D341Med (cell line): ENCODE measurements around the gene MAP3K14.
"Not testable (repeated sequence)": the region's sequence is repeated elsewhere in the genome, so short reads cannot be mapped to it uniquely, and the experiment has no call there.

Experiments
- DNase-seq: peaks from one replicate; pipeline ENCODE4 v3.0.0; 2012; ENCODE audit warnings: low spot score

Gene MAP3K14

GRCh38 chr17:45258981-45259380 lies 57.8 kb downstream of the MAP3K14 start:
- DNase-seq, result no peak

GRCh38 chr17:45257115-45257514 lies 59.7 kb downstream of the MAP3K14 start:
- DNase-seq, result no peak

GRCh38 chr17:45256114-45256966 lies 60.5 kb downstream of the MAP3K14 start:
- no peak for DNase-seq

- no peak for DNase-seq
These were observed 61.5 kb downstream of the MAP3K14 start for GRCh38 chr17:45255358-45255757.

GRCh38 chr17:45253879-45254278 lies 62.9 kb downstream of the MAP3K14 start:
- DNase-seq, result no peak

GRCh38 chr17:45253237-45253636 lies 63.6 kb downstream of the MAP3K14 start:
- not testable (repeated sequence) for DNase-seq

GRCh38 chr17:45251931-45252330 lies 64.9 kb downstream of the MAP3K14 start:
- DNase-seq, result no peak

- DNase-seq, result peak; percentile 87
These were observed 68.5 kb downstream of the MAP3K14 start for GRCh38 chr17:45248132-45248957.

- DNase-seq, result peak; percentile 100
These were observed 69.2 kb downstream of the MAP3K14 start for GRCh38 chr17:45247429-45248131.

- DNase-seq, result peak; percentile 93
These were observed 69.9 kb downstream of the MAP3K14 start for GRCh38 chr17:45246861-45247428.

- DNase-seq, result no peak
These were observed 70.5 kb downstream of the MAP3K14 start for GRCh38 chr17:45246338-45246737.

- DNase-seq, result no peak
These were observed 71.8 kb downstream of the MAP3K14 start for GRCh38 chr17:45244725-45245656.

- no peak for DNase-seq
These were observed 73.1 kb downstream of the MAP3K14 start for GRCh38 chr17:45243750-45244149.

GRCh38 chr17:45242029-45242414 lies 74.8 kb downstream of the MAP3K14 start:
- DNase-seq, result no peak

- DNase-seq, result no peak
These were observed 75.3 kb downstream of the MAP3K14 start for GRCh38 chr17:45241328-45242028.

- DNase-seq, result no peak
These were observed 75.9 kb downstream of the MAP3K14 start for GRCh38 chr17:45240905-45241327.

GRCh38 chr17:45238155-45238774 lies 78.6 kb downstream of the MAP3K14 start:
- DNase-seq, result no peak

- DNase-seq, result no peak
These were observed 79.1 kb downstream of the MAP3K14 start for GRCh38 chr17:45237686-45238085.

- DNase-seq, result no peak
These were observed 80.6 kb downstream of the MAP3K14 start for GRCh38 chr17:45236282-45236606.
